ENCODE results near the gene POLR3B.
"Not testable (repeated sequence)": the region's sequence is repeated elsewhere in the genome, so short reads cannot be mapped to it uniquely, and the experiment has no call there.

POLR3B gene

DNA sequence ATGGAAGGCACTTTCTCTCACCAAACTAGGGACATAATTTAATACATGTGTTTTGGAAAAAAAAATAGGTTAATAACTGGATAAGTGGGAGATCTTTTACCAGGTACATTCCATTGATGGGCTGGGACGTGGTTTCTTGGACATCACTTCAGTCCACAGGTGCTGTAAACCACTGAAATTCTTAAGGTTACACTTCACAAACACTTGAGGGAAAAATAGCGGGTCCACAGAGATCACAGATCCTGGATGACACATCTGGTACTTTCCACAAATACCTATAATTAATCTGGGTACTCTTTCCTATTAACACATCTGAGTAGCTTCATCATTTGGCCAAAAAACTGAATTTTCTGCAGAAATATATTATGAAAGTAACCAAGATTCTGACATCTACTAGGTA is 85.0 kb downstream of the POLR3B start:
- H3K4me3 ChIP-seq (ENCODE audit: low read length) = no peak overlapping the region
- TF ChIP-seq ZNF274 (IDR thresholded peaks at IDR 0.05; ENCODE audit: low read depth, low read length) = no peak

DNA sequence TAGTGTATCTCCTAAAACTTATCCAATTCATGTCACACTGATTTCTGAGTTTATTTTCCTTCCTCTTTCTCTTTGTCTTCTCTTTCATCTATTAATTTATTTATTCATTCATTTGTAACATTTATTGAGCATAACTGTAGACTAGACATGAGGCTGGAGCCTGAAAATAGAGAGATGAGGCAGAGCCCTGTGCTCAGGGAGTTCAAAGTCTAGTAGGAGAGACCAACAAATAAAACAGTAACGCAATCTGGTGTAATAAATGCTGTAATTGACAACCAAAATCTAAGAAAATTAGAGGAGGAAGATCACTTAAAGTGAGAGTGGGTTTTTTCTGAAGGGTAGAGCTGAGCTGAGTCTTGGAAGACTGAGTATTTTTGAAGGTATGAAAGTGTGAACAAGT is 87.5 kb downstream of the POLR3B start:
- no peak overlapping the region for H3K4me3 ChIP-seq (ENCODE audit: low read length)
- no peak for TF ChIP-seq ZNF274 (IDR thresholded peaks at IDR 0.05; ENCODE audit: low read depth, low read length)

- no peak for TF ChIP-seq ZNF274 (IDR thresholded peaks at IDR 0.05; ENCODE audit: low read depth, low read length)
- H3K4me3 ChIP-seq (ENCODE audit: low read length) = no peak overlapping the region
These were observed 88.4 kb downstream of the POLR3B start for GRCh38 chr12:106445959-106446358.

DNA sequence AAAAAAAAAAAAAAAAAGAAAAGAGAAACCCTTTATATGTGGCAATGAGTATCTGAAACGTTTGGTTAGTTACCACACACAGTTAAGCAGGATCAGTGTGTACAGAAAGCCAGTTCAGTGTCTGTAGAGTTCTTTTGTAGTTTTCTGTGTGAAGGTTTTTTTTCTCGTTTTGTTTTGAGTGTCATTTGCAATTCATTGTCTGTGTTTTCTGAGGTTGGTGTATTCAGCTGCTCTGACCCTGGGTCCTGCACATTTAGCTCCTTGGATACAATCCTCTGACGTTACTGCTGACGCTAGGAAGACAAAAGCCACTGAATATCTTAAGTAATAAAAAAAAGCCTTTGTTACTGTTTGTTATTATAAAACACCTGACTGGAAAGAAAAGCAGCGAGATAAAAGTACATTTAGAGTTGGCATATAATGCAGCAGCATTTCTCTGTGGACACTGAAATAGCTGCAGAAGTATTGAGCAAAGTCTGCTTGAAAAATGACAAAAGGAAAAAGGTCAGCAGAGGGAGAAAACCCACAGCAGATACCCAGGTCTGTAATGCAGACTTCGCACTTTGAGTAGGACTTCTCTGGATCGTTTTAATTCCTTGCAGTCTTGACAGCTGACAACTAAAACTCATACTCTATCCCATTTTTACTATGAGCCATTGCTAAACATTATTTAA is 89.0 kb downstream of the POLR3B start:
- no peak for TF ChIP-seq ZNF274 (IDR thresholded peaks at IDR 0.05; ENCODE audit: low read depth, low read length)
- no peak overlapping the region for H3K4me3 ChIP-seq (ENCODE audit: low read length)

DNA sequence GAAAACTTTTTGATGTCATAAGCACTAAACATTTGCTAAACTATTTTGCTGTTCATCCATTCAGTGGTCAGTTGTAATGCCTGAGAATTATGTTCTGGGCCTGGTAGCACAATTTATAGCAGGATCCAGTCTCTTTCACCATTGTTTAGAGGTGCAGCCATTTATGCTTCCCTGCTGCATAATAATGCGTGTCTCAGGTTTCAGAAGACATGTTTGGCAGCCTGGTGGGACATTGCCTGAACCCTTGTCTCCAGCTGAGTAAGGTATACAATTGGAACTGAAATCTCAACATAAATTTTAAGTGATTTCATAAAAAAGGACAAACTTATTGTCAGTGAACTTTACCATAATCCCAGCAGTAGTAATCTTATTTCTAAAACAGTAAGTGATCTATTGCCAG is 94.8 kb downstream of the POLR3B start:
- no peak overlapping the region for H3K4me3 ChIP-seq (ENCODE audit: low read length)
- no peak for TF ChIP-seq ZNF274 (IDR thresholded peaks at IDR 0.05; ENCODE audit: low read depth, low read length)

DNA sequence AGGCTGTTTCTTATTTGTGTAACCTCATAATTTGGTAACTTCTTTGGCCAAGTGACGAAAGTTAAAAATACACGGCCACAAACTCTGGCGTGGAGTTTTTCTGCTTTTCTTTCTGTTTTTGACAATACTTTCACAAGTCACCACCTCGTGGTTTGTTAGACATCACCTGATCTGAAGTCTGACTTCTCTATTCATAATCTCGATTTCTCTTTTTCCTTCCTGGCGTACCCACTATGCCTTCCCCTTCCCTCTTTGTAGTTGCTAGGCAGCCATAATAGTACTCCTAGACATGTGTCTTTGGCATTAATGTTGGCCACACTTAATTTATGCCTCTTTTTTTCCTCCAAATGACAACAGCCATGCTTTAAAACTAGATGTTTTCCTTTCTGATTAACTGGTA is 97.6 kb downstream of the POLR3B start:
- H3K4me3 ChIP-seq (ENCODE audit: low read length) = no peak overlapping the region
- TF ChIP-seq ZNF274 (IDR thresholded peaks at IDR 0.05; ENCODE audit: low read depth, low read length) = no peak

- H3K4me3 ChIP-seq (ENCODE audit: low read length) = no peak overlapping the region
- TF ChIP-seq ZNF274 (IDR thresholded peaks at IDR 0.05; ENCODE audit: low read depth, low read length) = no peak
These were observed 101.6 kb downstream of the POLR3B start for GRCh38 chr12:106459124-106459523.

DNA sequence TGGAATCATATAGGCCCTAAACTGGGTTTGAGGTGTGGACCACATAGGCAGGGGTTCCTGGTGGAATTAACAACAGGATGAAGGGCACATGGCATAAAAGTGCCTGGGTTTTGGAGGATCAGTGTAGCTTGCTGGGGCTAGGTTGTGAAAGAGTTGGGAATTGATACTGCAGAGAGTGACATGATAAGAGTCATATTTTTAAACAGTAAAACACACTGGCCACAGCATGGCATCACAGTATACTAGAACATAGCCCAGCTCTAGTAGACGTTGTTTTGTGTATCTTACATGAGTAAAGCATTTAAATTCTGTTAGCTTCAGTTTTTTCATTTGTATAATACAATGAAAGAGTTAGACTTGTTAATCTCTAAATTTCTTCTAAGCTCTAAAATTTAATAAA is 102.0 kb downstream of the POLR3B start:
- no peak for TF ChIP-seq ZNF274 (IDR thresholded peaks at IDR 0.05; ENCODE audit: low read depth, low read length)
- no peak overlapping the region for H3K4me3 ChIP-seq (ENCODE audit: low read length)

DNA sequence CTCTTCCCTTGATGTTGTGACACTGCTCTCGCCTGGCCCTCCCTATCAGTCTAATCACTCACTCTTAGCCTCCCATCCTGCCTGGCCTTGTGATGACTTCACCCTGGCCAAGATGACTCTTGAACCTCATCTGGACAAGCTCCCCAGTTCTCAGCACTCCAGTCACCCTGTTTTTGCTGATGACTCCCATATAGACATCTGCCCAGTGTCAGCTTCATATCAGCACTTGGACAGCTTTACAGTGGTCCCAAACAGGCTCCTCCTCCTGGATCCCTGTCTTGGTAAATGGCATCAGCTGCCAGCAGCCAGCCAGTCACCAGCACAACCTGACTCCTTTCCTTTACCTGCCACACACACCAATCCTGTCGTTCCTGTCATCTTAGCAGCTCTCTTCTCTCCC is 104.2 kb downstream of the POLR3B start:
- no peak for TF ChIP-seq ZNF274 (IDR thresholded peaks at IDR 0.05; ENCODE audit: low read depth, low read length)

GRCh38 chr12:106465605-106466004 is 108.1 kb downstream of the POLR3B start:
- not testable (repeated sequence) for H3K4me3 ChIP-seq (ENCODE audit: low read length)

More for the DNA sequence above, 104.2 kb downstream of the POLR3B start:
- no peak overlapping the region for H3K4me3 ChIP-seq (ENCODE audit: low read length)

DNA sequence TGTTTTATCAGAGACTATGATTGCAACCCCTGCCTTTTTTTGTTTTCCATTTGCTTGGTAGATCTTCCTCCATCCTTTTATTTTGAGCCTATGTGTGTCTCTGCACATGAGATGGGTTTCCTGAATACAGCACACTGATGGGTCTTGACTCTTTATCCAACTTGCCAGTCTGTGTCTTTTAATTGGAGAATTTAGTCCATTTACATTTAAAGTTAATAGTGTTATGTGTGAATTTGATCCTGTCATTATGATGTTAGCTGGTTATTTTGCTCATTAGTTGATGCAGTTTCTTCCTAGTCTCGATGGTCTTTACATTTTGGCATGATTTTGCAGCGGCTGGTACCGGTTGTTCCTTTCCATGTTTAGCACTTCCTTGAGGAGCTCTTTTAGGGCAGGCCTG is 118.1 kb downstream of the POLR3B start:
- H3K4me3 ChIP-seq (ENCODE audit: low read length) = not testable (repeated sequence)

GRCh38 chr12:106477627-106478026 is 120.1 kb downstream of the POLR3B start:
- H3K4me3 ChIP-seq (ENCODE audit: low read length) = not testable (repeated sequence)

DNA sequence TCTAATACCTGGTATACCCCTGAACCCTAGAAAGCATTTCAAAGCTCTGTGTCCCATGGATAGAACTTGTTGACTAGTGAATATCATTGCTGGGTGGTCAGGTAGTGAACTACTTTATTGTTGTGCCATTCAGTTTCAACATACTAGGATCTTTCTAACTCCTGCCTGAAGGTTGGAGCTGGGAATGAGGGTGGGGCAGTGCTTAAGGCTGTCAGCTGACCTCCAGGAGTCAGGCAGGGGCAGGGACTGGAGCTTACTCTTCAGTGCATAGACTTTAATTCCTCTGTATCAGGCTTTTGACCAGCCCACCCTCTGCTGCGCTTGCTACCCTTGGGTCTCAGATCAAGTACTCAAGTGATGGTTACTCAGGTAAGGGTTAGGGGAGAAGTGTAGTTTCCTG is 122.7 kb downstream of the POLR3B start:
- no peak for TF ChIP-seq ZNF274 (IDR thresholded peaks at IDR 0.05; ENCODE audit: low read depth, low read length)

GRCh38 chr12:106481246-106481645 is 123.7 kb downstream of the POLR3B start:
- no peak for TF ChIP-seq ZNF274 (IDR thresholded peaks at IDR 0.05; ENCODE audit: low read depth, low read length)
- no peak overlapping the region for H3K4me3 ChIP-seq (ENCODE audit: low read length)

More for the DNA sequence above, 122.7 kb downstream of the POLR3B start:
- no peak overlapping the region for H3K4me3 ChIP-seq (ENCODE audit: low read length)

GRCh38 chr12:106487664-106488063 is 130.1 kb downstream of the POLR3B start:
- no peak for TF ChIP-seq ZNF274 (IDR thresholded peaks at IDR 0.05; ENCODE audit: low read depth, low read length)
- no peak overlapping the region for H3K4me3 ChIP-seq (ENCODE audit: low read length)

GRCh38 chr12:106488884-106489283 is 131.3 kb downstream of the POLR3B start:
- TF ChIP-seq ZNF274 (IDR thresholded peaks at IDR 0.05; ENCODE audit: low read depth, low read length) = no peak
- H3K4me3 ChIP-seq (ENCODE audit: low read length) = no peak overlapping the region
